Left ventricle myocardium inferior (tissue), 1 donor: ENCODE data around the gene SRP9. TPM values are rescaled to one million over a fixed set of nuclear protein-coding genes. Genes with fewer than 3 reads are reported as not detected.
"Not testable (repeated sequence)": the region's sequence is repeated elsewhere in the genome, so short reads cannot be mapped to it uniquely, and the experiment has no call there.

Experiments used
- DNase-seq: peaks from one replicate; pipeline ENCODE4 v3.0.0-alpha.2; 2020
- H3K27ac ChIP-seq: fragments of 200-600 bp; replicated peaks from 2 replicates; pipeline ENCODE4 v1.8.0; 2021
- H3K27me3 ChIP-seq: fragments of 200-600 bp; 2 replicates; pipeline ENCODE4 v1.8.0; 2021; ENCODE audit warnings: low read depth
- H3K36me3 ChIP-seq: fragments of 200-600 bp; 2 replicates; pipeline ENCODE4 v1.8.0; 2021
- H3K4me1 ChIP-seq: fragments of 200-600 bp; 2 replicates; pipeline ENCODE4 v1.8.0; 2021
- H3K4me3 ChIP-seq: fragments of 200-600 bp; 2 replicates; pipeline ENCODE4 v1.8.0; 2021; ENCODE audit warnings: mild to moderate bottlenecking, moderate library complexity
- H3K9me3 ChIP-seq: fragments of 200-600 bp; replicated peaks from 2 replicates; pipeline ENCODE4 v1.8.0; 2021
- intact Hi-C: fragments of 100-400 bp; cut with micrococcal nuclease; formaldehyde crosslinking; loops from one replicate; pipeline ENCODE4 v1.11.0; 2022
- total RNA-seq: library from RNA; stranded (reverse); fragmentation: NEBNext Ultra II Directional; extraction: Animal tissue kit (Norgen Biotek cat#: 25700); gene quantifications from one replicate; pipeline ENCODE4 v1.2.1, GENCODE V29; 2021
- TF ChIP-seq, protein P1 (sequence below): fragments of 200-600 bp; IDR thresholded peaks from 2 replicates; pipeline ENCODE4 v1.8.0; 2021; ENCODE audit warnings: antibody characterized with exemption, mild to moderate bottlenecking, borderline replicate concordance
- donor health status: DM: no; HTN: yes; CAD: no; lungs with severe emphysema.

The SRP9 gene
- total RNA-seq, 1 donor from 2014 or later, result 205 TPM

DNA sequence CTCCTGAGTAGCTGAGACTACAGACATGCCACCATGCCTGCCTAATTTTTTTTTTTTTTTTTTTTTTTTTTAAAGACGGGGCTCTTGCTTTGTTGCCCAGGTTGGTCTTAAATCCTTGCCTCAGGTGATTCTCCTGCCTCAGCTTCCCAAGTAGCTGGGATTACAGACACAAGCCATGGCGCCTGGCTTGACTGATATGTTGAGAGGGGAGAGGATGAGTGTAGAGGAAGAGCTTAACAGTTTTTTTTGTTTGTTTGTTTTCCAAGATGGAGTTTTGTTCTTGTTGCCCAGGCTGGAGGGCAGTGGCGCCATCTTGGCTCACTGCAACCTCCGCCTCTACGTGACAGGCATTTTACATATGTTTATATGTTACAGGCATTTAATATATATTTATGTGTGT lies 2.5 kb downstream of the SRP9 start:
- H3K9me3 ChIP-seq, result no peaks in the 10 kb centered on the region
- no peak overlapping the region for H3K27ac ChIP-seq
- H3K4me1 ChIP-seq, result peaks cover 69% of the 10 kb centered on the region
- no peak for DNase-seq
- peaks cover 21% of the 10 kb centered on the region for H3K36me3 ChIP-seq
- peak overlapping the region; percentile 75 for H3K4me3 ChIP-seq
- H3K27me3 ChIP-seq, result no peaks in the 10 kb centered on the region
- intact Hi-C loops, result loop anchor here (5.0 kb wide), 1 partner anchor 62 kb away; no protein-coding TSS in a partner anchor
- TF ChIP-seq, protein P1, sequence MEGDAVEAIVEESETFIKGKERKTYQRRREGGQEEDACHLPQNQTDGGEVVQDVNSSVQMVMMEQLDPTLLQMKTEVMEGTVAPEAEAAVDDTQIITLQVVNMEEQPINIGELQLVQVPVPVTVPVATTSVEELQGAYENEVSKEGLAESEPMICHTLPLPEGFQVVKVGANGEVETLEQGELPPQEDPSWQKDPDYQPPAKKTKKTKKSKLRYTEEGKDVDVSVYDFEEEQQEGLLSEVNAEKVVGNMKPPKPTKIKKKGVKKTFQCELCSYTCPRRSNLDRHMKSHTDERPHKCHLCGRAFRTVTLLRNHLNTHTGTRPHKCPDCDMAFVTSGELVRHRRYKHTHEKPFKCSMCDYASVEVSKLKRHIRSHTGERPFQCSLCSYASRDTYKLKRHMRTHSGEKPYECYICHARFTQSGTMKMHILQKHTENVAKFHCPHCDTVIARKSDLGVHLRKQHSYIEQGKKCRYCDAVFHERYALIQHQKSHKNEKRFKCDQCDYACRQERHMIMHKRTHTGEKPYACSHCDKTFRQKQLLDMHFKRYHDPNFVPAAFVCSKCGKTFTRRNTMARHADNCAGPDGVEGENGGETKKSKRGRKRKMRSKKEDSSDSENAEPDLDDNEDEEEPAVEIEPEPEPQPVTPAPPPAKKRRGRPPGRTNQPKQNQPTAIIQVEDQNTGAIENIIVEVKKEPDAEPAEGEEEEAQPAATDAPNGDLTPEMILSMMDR, result no peak

DNA sequence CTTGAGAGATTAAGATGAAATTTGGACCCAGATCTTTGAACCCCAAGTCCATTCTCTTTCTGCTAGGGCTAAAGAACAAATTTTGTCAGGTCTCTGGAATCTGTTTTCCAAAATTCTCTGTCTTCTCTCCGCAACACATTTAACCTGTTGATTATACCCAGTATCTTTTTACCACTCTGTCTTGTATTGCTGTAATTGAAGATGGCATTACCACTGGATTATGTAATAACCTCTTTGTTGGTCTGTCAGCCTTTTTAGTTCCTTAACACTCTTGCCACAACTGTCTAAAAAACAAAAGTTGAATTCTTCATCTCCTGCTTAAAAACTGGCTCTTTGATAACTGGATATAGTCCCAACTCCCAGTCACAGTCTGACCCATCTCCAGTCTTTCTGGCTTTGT lies 3.0 kb downstream of the SRP9 start:
- Histone ChIP-seq H3K27ac (peak overlapping the region; percentile 21), H3K4me1 (peaks cover 69% of the 10 kb centered on the region), H3K36me3 (peaks cover 26% of the 10 kb centered on the region), H3K9me3 (no peaks in the 10 kb centered on the region), H3K27me3 (no peaks in the 10 kb centered on the region), H3K4me3 (no peak overlapping the region)
- TF ChIP-seq, protein P1, result no peak
- no peak for DNase-seq
- intact Hi-C loops, result loop anchor here (5.0 kb wide), 1 partner anchor 62 kb away; no protein-coding TSS in a partner anchor

DNA sequence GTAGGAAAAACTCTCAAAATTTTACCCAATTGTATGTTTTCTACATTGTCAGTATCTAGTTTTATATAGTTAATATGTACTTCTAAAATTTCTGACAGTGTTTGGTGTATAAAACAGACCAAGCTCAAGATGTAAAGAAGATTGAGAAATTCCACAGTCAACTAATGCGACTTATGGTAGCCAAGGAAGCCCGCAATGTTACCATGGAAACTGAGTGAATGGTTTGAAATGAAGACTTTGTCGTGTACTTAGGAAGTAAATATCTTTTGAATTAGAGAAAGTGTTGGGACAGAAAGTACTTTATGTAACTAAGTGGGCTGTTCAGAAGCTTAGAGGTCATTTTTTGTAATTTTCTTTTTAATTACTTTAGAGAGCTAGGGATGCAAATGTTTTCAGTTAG lies 11.5 kb downstream of the SRP9 start:
- H3K27ac ChIP-seq, H3K27me3 ChIP-seq, H3K4me3 ChIP-seq, H3K4me1 ChIP-seq, intact Hi-C loops, H3K9me3 ChIP-seq, DNase-seq: not testable (repeated sequence)
- H3K36me3 ChIP-seq, result peaks cover 74% of the 10 kb centered on the region

DNA sequence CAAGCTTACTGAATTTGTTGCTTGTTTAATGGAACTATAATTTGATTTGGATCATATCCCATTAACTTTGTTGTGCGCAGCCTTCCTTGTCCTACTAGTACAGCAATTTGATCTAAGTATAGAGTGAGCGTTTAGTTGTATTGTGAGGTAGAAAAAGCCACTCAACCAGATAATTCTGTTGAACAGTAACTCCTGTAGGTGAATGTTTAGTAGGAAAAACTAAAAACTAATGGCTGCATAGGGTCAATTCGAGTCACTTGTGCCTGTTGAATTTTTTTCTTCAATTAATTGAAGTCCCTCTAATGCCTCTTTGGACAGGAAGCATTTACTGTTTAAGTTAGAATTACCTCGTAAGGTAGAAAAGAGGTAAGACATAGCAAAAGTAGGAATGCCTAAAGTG lies 17.3 kb downstream of the SRP9 start:
- intact Hi-C loops, result loop anchor here (10.0 kb wide), 1 partner anchor 180 kb away; no protein-coding TSS in a partner anchor
- Histone ChIP-seq H3K27me3 (no peaks in the 10 kb centered on the region), H3K9me3 (no peaks in the 10 kb centered on the region), H3K36me3 (peaks cover 20% of the 10 kb centered on the region), H3K4me1 (no peaks in the 10 kb centered on the region), H3K27ac (no peak overlapping the region), H3K4me3 (no peak overlapping the region)
- TF ChIP-seq, protein P1, result no peak
- DNase-seq, result no peak

DNA sequence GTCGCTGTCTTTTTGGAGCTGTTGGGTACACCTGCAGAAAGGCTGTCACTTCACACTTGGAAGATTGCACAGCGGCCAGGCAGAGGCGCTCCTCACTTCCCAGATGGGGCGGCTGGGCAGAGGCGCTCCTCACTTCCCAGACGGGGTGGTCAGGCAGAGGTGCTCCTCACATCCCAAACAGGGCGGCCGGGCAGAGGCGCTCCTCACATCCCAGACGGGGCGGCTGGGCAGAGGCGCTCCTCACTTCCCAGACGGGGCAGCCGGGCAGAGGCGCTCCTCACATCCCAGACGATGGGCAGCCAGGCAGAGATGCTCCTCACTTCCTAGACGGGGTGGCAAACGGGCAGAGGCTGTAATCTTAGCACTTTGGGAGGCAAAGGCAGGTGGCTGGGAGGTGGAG lies 18.5 kb downstream of the SRP9 start:
- not testable (repeated sequence) for DNase-seq, H3K9me3 ChIP-seq, H3K27ac ChIP-seq, H3K4me1 ChIP-seq, H3K4me3 ChIP-seq, H3K27me3 ChIP-seq
- peaks cover 10% of the 10 kb centered on the region for H3K36me3 ChIP-seq
- intact Hi-C loops, result loop anchor here (10.0 kb wide), 1 partner anchor 179 kb away; no protein-coding TSS in a partner anchor

DNA sequence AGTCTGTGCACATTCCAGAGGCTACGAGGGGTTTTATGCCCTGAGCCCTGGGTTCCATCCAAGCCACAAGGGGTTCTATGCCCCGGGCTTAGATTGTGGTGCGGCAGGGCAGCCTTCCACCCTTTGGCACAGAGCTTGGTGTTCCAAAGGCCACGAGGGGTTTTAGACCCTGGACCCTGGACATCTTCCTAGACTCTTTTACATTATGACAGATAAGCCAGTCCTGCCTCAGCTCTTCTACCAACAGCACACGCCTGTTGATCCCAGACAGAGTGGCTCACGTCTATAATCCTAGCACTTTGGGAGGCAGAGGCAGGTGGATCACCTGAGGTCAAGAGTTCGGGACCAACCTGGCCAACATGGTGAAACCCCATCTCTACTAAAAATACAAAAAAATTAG lies 23.5 kb downstream of the SRP9 start:
- H3K27me3 ChIP-seq, H3K4me1 ChIP-seq, H3K36me3 ChIP-seq, H3K9me3 ChIP-seq, H3K27ac ChIP-seq, H3K4me3 ChIP-seq, DNase-seq, intact Hi-C loops: not testable (repeated sequence)

DNA sequence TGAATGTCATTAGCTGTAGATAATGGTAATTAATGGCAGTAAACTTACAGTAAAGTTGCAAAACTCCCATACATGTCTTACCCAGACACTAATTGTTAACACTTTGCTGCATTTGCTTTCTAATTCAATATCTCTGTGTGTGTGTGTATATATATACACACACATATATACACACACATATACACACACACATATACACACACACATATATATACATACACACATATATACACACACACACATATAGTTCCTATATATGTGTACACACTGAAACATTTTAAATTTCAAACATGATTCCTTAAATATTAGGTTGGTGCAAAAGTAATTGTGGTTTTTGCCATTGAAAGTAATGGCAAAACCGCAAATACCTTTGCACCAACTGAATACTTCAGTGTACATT lies 28.6 kb downstream of the SRP9 start:
- intact Hi-C loops, result no loop called here
- H3K36me3 ChIP-seq, result no peaks in the 10 kb centered on the region
- TF ChIP-seq, protein P1, result no peak
- no peaks in the 10 kb centered on the region for H3K9me3 ChIP-seq
- no peaks in the 10 kb centered on the region for H3K27me3 ChIP-seq
- H3K4me1 ChIP-seq, result peaks cover 14% of the 10 kb centered on the region
- H3K4me3 ChIP-seq, result no peak overlapping the region
- no peak overlapping the region for H3K27ac ChIP-seq
- DNase-seq, result no peak

DNA sequence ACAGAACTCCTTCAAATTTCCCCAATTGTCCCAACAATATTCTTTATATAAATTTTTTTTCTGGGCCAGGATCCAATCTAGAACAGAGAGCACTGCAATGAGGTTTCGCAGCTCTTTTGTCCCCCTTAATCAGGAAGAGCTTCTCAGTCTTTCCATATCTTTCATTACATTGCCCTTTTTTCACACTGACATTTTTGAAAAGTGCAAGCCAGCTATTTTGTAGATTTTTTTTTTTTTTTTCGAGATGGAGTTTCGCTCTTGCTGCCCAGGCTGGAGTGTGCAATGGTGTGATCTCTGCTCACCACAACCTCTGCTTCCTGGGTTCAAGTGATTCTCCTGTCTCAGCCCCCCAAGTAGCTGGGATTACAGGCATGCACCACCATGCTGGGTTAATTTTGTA lies 29.1 kb downstream of the SRP9 start:
- H3K27me3 ChIP-seq, intact Hi-C loops, H3K36me3 ChIP-seq, H3K27ac ChIP-seq, DNase-seq, H3K4me3 ChIP-seq, H3K9me3 ChIP-seq: not testable (repeated sequence)
- H3K4me1 ChIP-seq, result peaks cover 19% of the 10 kb centered on the region
